MM.1S (cell line): ENCODE results near the gene WDR4.

Experiments used
- EZH2 ChIP-seq: fragments of 300-600 bp; sonication (generic); optimal IDR thresholded peaks from 2 replicates; pipeline ENCODE3; 2017; ENCODE audit warnings: low read depth, mild to moderate bottlenecking, antibody characterized with exemption, low read length, mixed read lengths
- TF ChIP-seq, protein P1 (sequence below): fragments of 300-600 bp; sonication (generic); IDR thresholded peaks from 2 replicates; pipeline ENCODE4 v1.5.1; 2016; ENCODE audit warnings: antibody characterized with exemption, low read length, mixed read lengths

DNA sequence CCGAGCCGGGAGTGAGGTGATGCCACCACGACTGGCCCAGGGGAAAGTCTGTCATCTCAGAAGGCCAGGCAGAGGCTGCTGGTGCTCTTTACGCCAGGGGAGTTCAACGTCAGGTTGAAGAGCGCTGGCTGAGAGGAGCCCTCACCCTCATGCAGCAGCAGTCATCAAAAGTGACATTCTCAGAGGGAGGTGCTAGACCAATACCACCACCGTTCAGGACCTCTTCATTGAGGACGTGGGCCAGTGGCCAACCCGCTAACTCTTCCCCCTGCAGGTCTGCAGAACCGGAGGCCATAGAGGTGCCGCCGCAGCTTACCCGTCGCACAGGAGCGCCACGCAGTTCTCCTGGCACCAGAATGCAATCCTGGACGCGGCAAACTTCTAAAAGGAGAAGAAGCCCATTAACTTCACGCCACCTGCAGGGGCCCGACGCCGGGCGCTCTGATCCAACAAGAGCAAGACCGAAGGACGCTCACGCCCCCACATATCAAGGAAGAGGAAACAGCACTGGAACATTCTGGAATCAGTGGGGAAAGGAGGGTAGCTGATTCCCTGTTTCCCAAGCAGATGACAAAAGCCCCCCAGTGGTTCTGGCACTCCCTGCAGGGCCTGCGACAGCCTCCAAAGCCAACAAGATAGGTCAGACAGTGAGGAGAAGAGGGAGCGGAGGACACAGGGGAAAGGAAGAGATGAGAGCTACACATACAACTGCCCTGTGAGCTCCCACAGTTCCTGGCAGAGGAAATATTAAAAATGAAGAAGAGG, 24.9 kb downstream of the WDR4 start:
- TF ChIP-seq, protein P1, sequence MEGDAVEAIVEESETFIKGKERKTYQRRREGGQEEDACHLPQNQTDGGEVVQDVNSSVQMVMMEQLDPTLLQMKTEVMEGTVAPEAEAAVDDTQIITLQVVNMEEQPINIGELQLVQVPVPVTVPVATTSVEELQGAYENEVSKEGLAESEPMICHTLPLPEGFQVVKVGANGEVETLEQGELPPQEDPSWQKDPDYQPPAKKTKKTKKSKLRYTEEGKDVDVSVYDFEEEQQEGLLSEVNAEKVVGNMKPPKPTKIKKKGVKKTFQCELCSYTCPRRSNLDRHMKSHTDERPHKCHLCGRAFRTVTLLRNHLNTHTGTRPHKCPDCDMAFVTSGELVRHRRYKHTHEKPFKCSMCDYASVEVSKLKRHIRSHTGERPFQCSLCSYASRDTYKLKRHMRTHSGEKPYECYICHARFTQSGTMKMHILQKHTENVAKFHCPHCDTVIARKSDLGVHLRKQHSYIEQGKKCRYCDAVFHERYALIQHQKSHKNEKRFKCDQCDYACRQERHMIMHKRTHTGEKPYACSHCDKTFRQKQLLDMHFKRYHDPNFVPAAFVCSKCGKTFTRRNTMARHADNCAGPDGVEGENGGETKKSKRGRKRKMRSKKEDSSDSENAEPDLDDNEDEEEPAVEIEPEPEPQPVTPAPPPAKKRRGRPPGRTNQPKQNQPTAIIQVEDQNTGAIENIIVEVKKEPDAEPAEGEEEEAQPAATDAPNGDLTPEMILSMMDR, result no peak
- no peak for TF ChIP-seq EZH2
